ENCODE measurements around the gene WDR90. TPM values are rescaled to one million over a fixed set of nuclear protein-coding genes. Genes with fewer than 3 reads are reported as not detected.

Gene WDR90
- total and polyA plus RNA-seq, 7 donors = 4.0 to 9.7 (median 8.0) TPM

- Histone ChIP-seq H3K4me1 (peaks cover 11% of the 10 kb centered on the region), H3K36me3 (ENCODE audit: insufficient read depth in 1 of 2, low read depth in 1 of 2) (peaks cover 0 to 3% of the 10 kb centered on the region in 2 donors), H3K27me3 (ENCODE audit: insufficient read depth in 3 of 3, low read length in 2 of 3) (no peaks in the 10 kb centered on the region), H3K4me3 (peak overlapping the region; percentile 46), H3K9me3 (no peaks in the 10 kb centered on the region), H3K27ac (peak overlapping the region; percentile 68)
- WGBS, 3 donors = 8 to 27% (median 13%) methylated on average over 17 to 39 of the region's 43 CpGs
- intact Hi-C loops (cut with DNase I) = loop anchor here in 1 of 2 donors (2.0 kb wide), 1 partner anchor 78 kb away; no protein-coding TSS in a partner anchor
- TF ChIP-seq CTCF (IDR thresholded peaks at IDR 0.05) = peak; percentile 47
- DNase-seq (peak; percentile 93 to 96), ATAC-seq (peak; percentile 85 to 93 (median 88))
Measured at GRCh38 chr16:660459-661183, 11.5 kb downstream of the WDR90 start.

- Histone ChIP-seq H3K9me3 (no peaks in the 10 kb centered on the region), H3K27ac (peak overlapping the region; percentile 68), H3K4me1 (peaks cover 11% of the 10 kb centered on the region), H3K4me3 (peak overlapping the region; percentile 46), H3K36me3 (ENCODE audit: insufficient read depth in 1 of 2, low read depth in 1 of 2) (no peaks in the 10 kb centered on the region), H3K27me3 (ENCODE audit: insufficient read depth in 3 of 3, low read length in 2 of 3) (no peaks in the 10 kb centered on the region)
- peak; percentile 2 to 7 (median 6) for ATAC-seq
- TF ChIP-seq CTCF (IDR thresholded peaks at IDR 0.05) = no peak
- intact Hi-C loops (cut with DNase I) = loop anchor here in 1 of 2 donors (2.0 kb wide), 1 partner anchor 79 kb away; no protein-coding TSS in a partner anchor
- no peak for DNase-seq
- WGBS, 3 donors = 43 to 62% (median 46%) methylated on average over 33 to 35 of the region's 35 CpGs
Measured at GRCh38 chr16:661184-661821, 12.1 kb downstream of the WDR90 start.

- WGBS, 3 donors = 91 to 95% (median 93%) methylated on average over 14 to 19 of the region's 19 CpGs
Measured at GRCh38 chr16:662095-662494, 12.9 kb downstream of the WDR90 start.

GRCh38 chr16:662597-662996 is 13.4 kb downstream of the WDR90 start:
- DNase-seq = no peak
- intact Hi-C loops (cut with DNase I) = no loop called here
- no peaks in the 10 kb centered on the region for H3K9me3 ChIP-seq
- H3K36me3 ChIP-seq (ENCODE audit: insufficient read depth in 1 of 2, low read depth in 1 of 2) = no peaks in the 10 kb centered on the region
- TF ChIP-seq CTCF (IDR thresholded peaks at IDR 0.05) = no peak
- H3K4me3 ChIP-seq = no peak overlapping the region
- peaks cover 17% of the 10 kb centered on the region for H3K4me1 ChIP-seq
- no peak for ATAC-seq
- no peaks in the 10 kb centered on the region for H3K27me3 ChIP-seq (ENCODE audit: insufficient read depth in 3 of 3, low read length in 2 of 3)
- WGBS, 3 donors = 94 to 98% (median 94%) methylated on average over 21 of the region's 21 CpGs
- H3K27ac ChIP-seq = no peak overlapping the region

More at GRCh38 chr16:662095-662494, 12.9 kb downstream of the WDR90 start:
- ATAC-seq = no peak
- Histone ChIP-seq H3K4me3 (no peak overlapping the region), H3K4me1 (peaks cover 12% of the 10 kb centered on the region), H3K9me3 (no peaks in the 10 kb centered on the region), H3K36me3 (ENCODE audit: insufficient read depth in 1 of 2, low read depth in 1 of 2) (no peaks in the 10 kb centered on the region), H3K27me3 (ENCODE audit: insufficient read depth in 3 of 3, low read length in 2 of 3) (no peaks in the 10 kb centered on the region), H3K27ac (peak overlapping the region; percentile 68)
- intact Hi-C loops (cut with DNase I) = no loop called here
- no peak for DNase-seq
- TF ChIP-seq CTCF (IDR thresholded peaks at IDR 0.05) = no peak

Data from psoas muscle (tissue), 8 donors.